GM19324 (cell line): Measurements from ENCODE around the gene TMEM218.
"Not testable (repeated sequence)": the region's sequence is repeated elsewhere in the genome, so short reads cannot be mapped to it uniquely, and the experiment has no call there.

ENCODE experiments used
- ATAC-seq: cut with Tn5 transposase; IDR thresholded peaks from one replicate; pipeline ENCODE4 v1.9.1; 2021; ENCODE audit warnings: mild to moderate bottlenecking, moderate library complexity; ENCODE audit not compliant: unreplicated experiment, low FRiP score

TMEM218 gene

GRCh38 chr11:125091247-125091876 lies 20.1 kb downstream of the TMEM218 start:
- no peak for ATAC-seq

DNA sequence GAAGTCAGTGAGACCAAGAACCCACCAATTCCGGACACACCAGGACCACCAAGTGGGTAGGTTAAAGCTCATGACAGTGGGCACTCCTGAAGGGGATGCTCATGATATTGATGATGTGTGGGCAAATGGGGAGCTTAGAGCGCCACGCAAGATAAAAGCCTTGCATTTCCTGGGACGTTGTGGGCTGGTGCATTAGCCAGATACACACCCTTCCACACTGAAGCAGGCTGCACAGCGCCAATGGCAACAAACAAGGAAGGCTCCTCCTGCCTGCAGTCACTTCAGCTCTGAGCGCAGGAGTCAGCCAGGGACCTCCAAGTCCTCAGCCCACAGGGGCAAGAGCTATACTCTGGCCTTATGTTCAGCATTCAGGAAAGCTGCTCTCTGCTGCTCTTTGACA lies 20.6 kb downstream of the TMEM218 start:
- no peak for ATAC-seq

GRCh38 chr11:125090151-125090550 lies 21.3 kb downstream of the TMEM218 start:
- ATAC-seq, result not testable (repeated sequence)

GRCh38 chr11:125089481-125089880 lies 21.9 kb downstream of the TMEM218 start:
- ATAC-seq, result not testable (repeated sequence)

GRCh38 chr11:125088576-125089455 lies 22.6 kb downstream of the TMEM218 start:
- ATAC-seq, result no peak

- ATAC-seq, result no peak
Measured at GRCh38 chr11:125088123-125088522, 23.3 kb downstream of the TMEM218 start.

GRCh38 chr11:125086633-125087296 lies 24.7 kb downstream of the TMEM218 start:
- ATAC-seq, result no peak

DNA sequence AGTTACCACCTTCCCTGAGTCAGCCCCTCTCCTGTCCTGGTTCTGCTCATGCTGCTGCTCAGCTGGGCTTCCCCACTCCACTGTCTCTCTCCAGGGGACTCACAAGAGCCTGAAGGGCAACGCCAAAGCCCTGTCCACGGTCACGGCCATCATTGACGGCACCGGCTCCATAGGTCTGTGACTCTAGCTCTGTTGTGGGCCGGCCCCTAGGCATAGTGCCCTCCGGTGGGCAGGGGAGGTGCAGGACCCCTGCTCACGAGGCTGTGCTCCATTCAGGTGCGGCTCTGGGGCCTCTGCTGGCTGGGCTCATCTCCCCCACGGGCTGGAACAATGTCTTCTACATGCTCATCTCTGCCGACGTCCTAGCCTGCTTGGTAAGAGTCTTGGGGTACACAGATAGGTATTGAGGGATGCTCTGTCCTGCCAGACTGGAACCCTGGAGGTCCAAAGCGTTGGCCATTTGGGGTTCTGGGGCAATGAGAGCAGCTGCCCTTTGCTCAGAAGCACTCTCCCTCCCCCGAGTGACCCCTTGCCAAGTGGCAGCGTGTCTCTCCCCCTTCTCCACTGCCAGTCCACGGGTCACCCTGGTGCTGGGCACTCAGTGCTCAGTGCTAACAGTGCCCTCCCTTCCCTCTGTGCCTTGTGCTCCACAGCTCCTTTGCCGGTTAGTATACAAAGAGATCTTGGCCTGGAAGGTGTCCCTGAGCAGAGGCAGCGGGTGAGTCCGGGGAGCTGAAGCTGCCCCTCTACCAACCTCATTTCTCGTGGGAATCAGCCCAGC lies 25.9 kb downstream of the TMEM218 start:
- no peak for ATAC-seq

DNA sequence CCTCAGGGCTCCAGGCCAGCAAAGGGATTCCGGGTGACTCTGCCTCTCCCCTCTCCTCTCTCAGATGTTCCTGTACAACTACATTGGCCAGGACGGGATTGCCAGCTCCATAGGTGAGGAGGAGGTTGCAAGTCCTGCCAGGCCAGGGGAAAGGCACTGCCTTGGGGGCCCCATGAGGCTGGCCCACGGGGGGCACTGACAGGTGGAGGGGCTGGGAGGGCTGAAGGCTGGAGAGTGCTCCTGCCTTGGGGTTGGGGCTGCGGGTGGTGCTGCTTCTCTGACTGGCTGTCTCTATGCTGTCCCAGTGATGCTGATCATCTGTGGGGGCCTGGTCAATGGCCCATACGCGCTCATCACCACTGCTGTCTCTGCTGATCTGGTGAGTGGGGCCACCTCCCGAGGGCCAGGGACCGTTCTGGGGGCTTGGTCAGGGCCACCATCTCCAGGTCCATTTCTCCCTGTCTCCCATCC lies 26.6 kb downstream of the TMEM218 start:
- ATAC-seq, result no peak

DNA sequence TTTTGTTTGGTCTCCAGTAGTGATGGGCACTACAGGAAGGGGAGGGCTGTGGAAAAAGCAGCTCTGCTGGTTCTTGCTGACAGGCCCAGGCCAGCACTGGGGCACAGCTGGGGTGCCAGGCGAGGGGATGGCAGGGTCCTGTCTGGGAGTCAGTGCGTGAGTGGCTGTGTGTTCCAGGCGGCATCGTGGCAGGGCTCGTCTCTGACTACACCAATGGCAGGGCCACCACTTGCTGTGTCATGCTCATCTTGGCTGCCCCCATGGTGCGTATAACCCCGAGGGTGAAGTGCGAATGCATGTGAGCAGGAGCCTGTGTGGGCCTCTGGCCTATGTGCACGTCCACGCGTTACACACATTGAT lies 27.4 kb downstream of the TMEM218 start:
- no peak for ATAC-seq

- no peak for ATAC-seq
Measured at GRCh38 chr11:125083312-125084056, 27.9 kb downstream of the TMEM218 start.

DNA sequence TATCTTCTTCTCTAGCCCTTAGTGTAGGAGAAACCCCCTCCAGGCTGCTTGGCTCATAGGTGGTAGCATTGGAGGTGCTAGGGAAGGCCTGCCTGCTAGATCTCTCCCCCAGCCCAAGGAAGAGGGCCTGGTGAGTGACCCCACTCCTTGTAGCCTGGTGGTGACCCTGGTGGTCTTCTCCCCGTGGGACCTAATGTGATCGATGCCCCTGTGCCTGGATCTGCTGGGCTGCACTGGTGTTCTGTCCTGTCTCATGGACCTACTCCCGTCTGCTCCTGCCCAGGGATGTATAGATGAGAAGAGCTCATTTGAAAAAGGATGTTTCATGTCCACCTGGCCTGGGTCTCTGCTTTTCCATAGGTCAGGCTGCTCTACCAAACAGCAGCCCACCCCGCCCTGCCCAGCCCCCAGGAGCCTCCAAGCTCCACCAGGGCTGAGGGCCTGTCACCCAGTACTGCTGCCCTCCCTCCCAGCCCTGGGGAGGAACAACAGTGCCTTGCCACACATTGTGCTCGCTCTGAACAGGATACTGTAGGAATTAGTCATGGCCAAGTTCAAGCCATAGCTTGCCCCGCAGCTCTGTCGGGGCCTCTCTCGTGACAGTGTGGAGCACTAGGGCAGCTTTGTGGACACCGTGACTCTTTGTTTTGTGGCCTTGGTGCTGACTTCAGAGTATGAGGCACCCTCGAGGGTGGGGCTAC lies 28.7 kb downstream of the TMEM218 start:
- ATAC-seq, result no peak

- ATAC-seq, result no peak
Measured at GRCh38 chr11:125082040-125082439, 29.4 kb downstream of the TMEM218 start.

GRCh38 chr11:125081098-125081798 lies 30.2 kb downstream of the TMEM218 start:
- no peak for ATAC-seq

DNA sequence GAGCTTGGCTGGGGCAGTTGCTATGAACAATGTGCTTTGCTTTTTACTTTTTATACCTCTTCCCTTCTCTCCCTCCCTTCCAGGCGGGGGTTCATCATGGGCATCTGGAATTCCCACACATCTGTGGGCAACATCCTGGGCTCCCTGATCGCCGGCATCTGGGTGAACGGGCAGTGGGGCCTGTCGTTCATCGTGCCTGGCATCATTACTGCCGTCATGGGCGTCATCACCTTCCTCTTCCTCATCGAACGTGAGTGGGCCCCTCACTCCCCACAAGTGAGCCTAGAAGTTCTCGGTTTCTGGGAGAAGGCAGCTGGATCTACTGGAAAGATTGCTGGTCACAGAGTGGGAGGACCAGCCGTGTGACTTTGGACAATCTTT lies 30.9 kb downstream of the TMEM218 start:
- ATAC-seq, result no peak

- ATAC-seq, result no peak
Measured at GRCh38 chr11:125079878-125080530, 31.4 kb downstream of the TMEM218 start.

DNA sequence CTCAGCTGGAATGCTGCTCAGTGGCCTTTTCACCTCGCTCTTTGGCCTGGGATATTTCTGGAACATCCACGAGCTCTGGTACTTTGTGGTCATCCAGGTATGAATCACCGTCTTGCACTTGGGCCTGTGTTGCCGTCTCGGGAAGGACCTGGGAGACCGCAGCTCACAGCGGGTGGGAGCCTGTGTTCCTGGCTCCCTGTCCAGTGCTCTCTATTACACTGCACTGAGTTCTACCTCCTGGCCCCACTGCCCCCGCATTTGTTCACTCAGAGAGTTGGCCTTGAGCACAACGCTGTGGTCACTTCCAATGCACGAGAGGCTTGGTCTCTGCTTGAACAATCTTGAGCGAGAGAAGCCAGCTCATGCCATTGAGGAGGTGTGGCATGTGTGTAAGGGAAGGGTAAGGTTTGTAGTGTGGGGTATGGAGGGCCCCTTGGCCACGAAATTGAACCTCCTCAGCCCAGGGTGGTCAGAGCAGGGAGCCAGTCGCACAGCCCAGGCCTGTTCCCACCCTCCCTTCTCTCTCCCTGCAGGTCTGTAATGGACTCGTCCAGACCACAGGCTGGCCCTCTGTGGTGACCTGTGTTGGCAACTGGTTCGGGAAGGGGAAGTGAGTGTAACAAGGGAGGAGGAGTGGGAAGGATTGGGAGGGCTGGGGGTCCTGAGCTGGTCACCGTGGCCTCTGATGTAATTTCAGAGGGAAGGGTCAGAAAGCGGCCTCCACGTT lies 32.1 kb downstream of the TMEM218 start:
- no peak for ATAC-seq
